GM12878 (cell line): ENCODE measurements around the gene CDR2. TPM values are rescaled to one million over a fixed set of nuclear protein-coding genes. Genes with fewer than 3 reads are reported as not detected.

ENCODE experiments used
- ATAC-seq: fragments of 200-7000 bp; cut with Tn5 transposase; 3 replicates; pipeline ENCODE4 v1.9.1; 2020; ENCODE audit warnings: mild to moderate bottlenecking, moderate library complexity
- BruUV-seq: library from RNA; stranded (reverse); fragments of 400-500 nt; replicated peaks from 2 replicates; lab custom pipeline; 2021; lab: Mats Ljungman, UMichigan
- CTCF ChIA-PET: fragments of 300-600 bp; sonication (Branson Sonifier 250); formaldehyde crosslinking; extraction: SDS; loops from one replicate; lab custom pipeline; 2021; ENCODE audit warnings: inconsistent platforms; lab: Yijun Ruan, JAX
- POLR2A ChIA-PET: fragments of 350-600 bp; formaldehyde crosslinking; extraction: SDS; loops from one replicate; lab custom pipeline; 2021; ENCODE audit warnings: inconsistent platforms; lab: Charles Lee
- RAD21 ChIA-PET: fragments of 300-600 bp; sonication (Branson Sonifier 250); formaldehyde crosslinking; loops from one replicate; lab custom pipeline; 2023; ENCODE audit warnings: antibody characterized with exemption; ENCODE audit not compliant: unreplicated experiment; lab: Charles Lee
- SMC1A ChIA-PET: fragments of 300-600 bp; sonication (Branson Sonifier 250); formaldehyde crosslinking; loops from one replicate; lab custom pipeline; 2023; ENCODE audit not compliant: unreplicated experiment, uncharacterized antibody; lab: Charles Lee
- DNase-seq: peaks from one replicate; pipeline ENCODE4 v3.0.0-alpha.2; 2011; ENCODE audit warnings: low read depth, low spot score
- FAIRE-seq: peaks from 3 replicates; lab custom pipeline; 2011; peaks lifted over from hg19 to GRCh38; lab: Jason Lieb, UNC
- H2AFZ ChIP-seq: 2 replicates; pipeline ENCODE4 v1.6.0; 2011; ENCODE audit warnings: low read depth, low read length, control low read depth; ENCODE audit not compliant: control insufficient read depth
- H3K27ac ChIP-seq: 2 replicates; pipeline ENCODE4 v1.5.1; 2011; ENCODE audit warnings: control low read depth; ENCODE audit not compliant: control insufficient read depth, insufficient read depth
- H3K27me3 ChIP-seq, 2 experiments: replicated peaks in 1 of 2; 2 replicates each; pipeline versions ENCODE4 v1.6.0 to v1.6.1; 2011; ENCODE audit warnings: low read length in 1 of 2; ENCODE audit not compliant: control insufficient read depth in 2 of 2, insufficient read depth in 2 of 2
- H3K36me3 ChIP-seq, 2 experiments: 2 replicates each; pipeline ENCODE4 v1.5.1; 2011; ENCODE audit warnings: low read length in 1 of 2; ENCODE audit not compliant: control insufficient read depth in 2 of 2, insufficient read depth in 2 of 2
- H3K4me1 ChIP-seq: 2 replicates; pipeline ENCODE4 v1.6.1; 2011; ENCODE audit warnings: mild to moderate bottlenecking, low read length, moderate library complexity, mixed read lengths; ENCODE audit not compliant: control insufficient read depth, insufficient read depth
- H3K4me2 ChIP-seq: 2 replicates; pipeline ENCODE4 v1.6.0; 2011; ENCODE audit warnings: control low read depth; ENCODE audit not compliant: control insufficient read depth, insufficient read depth
- H3K4me3 ChIP-seq: fragments of 200-600 bp; sonication (generic); 2 replicates; pipeline ENCODE4 v1.5.1; 2016
- H3K79me2 ChIP-seq: 2 replicates; pipeline ENCODE4 v1.6.0; 2011; ENCODE audit warnings: low read length; ENCODE audit not compliant: control insufficient read depth, insufficient read depth
- H3K9ac ChIP-seq: 2 replicates; pipeline ENCODE4 v1.8.0; 2011; ENCODE audit warnings: low read length, control low read depth, mixed read lengths; ENCODE audit not compliant: control insufficient read depth, insufficient read depth
- H3K9me3 ChIP-seq: replicated peaks from 3 replicates; pipeline ENCODE4 v1.5.1; 2011; ENCODE audit warnings: mild to moderate bottlenecking, low read length; ENCODE audit not compliant: control insufficient read depth, insufficient read depth
- H4K20me1 ChIP-seq: 2 replicates; pipeline ENCODE4 v1.6.0; 2011; ENCODE audit not compliant: control insufficient read depth, insufficient read depth
- TCF3 ChIP-seq: IDR thresholded peaks from 2 replicates; pipeline ENCODE4 v1.6.1; 2012; ENCODE audit warnings: low read depth, mild to moderate bottlenecking, low read length, borderline replicate concordance; ENCODE audit not compliant: insufficient read depth
- ZBTB33 ChIP-seq: fragments of 450-650 bp; IDR thresholded peaks from 2 replicates; pipeline ENCODE4 v1.6.1; 2017; ENCODE audit warnings: mild to moderate bottlenecking
- ZBTB40 ChIP-seq: fragments of 450-650 bp; IDR thresholded peaks from 2 replicates; pipeline ENCODE4 v1.6.1; 2016; ENCODE audit warnings: mild to moderate bottlenecking, moderate library complexity, borderline replicate concordance
- WGBS: methylation state at CpG from one replicate; pipeline ENCODE4 v1.1.6; 2016; ENCODE audit warnings: low lambda C conversion rate; ENCODE audit not compliant: insufficient replicate concordance, insufficient coverage; ENCODE audit errors: missing lambda C conversion rate; 5-methylcytosine and 5-hydroxymethylcytosine counted together
- in situ Hi-C: fragments of 300-500 bp; cut with MboI; formaldehyde crosslinking; loops from 9 replicates; pipeline ENCODE4 v1.14.3; 2018; ENCODE audit warnings: mixed read lengths
- intact Hi-C: fragments of 100-400 bp; cut with micrococcal nuclease; formaldehyde crosslinking; loops from one replicate; pipeline ENCODE4 v1.14.2; 2022; ENCODE audit not compliant: unreplicated experiment
- polyA plus RNA-seq, 11 experiments: library from polyadenylated mRNA; depleted of rRNA in 4 of 11; unstranded in 6 of 11; stranded (reverse) in 5 of 11; fragments of >200 nt; fragmentation: Nextera tagmentation in 4 of 11; fragmentation: Illumina TruSeq in 1 of 11; extraction: Ambion mirVana in 4 of 11; extraction: Trizol in 1 of 11; gene quantifications; 1 replicate in 1 of 11; 2 replicates in 10 of 11; pipeline versions ENCODE4 v1.2.1 to v1.2.3, GENCODE V29; 2011 to 2016; ENCODE audit warnings: inconsistent platforms in 2 of 11, missing spikeins in 2 of 11, low read depth in 1 of 11
- total RNA-seq, 4 experiments: library from RNA; depleted of rRNA in 3 of 4; stranded (reverse); fragments of >200 nt in 3 of 4; fragmentation: Illumina TruSeq in 1 of 4; extraction: Trizol in 1 of 4; gene quantifications; 2 replicates each; pipeline versions ENCODE4 v1.2.1 to v1.2.3, GENCODE V29; 2013 to 2021

The CDR2 gene
- total and polyA plus RNA-seq, 10 of the 15 experiments (the other 5 are each of a cell fraction or from before 2014, with no cell fraction given): 4.8 to 24.3 (median 19.2) TPM

GRCh38 chr16:22329199-22329695 lies 45.2 kb downstream of the CDR2 start:
- Histone ChIP-seq H3K9me3 (no peaks in the 10 kb centered on the region), H3K4me1 (no peaks in the 10 kb centered on the region), H3K36me3 (peaks cover 17 to 29% of the 10 kb centered on the region in 2 experiments; a peak in 3 of 4 replicates), H2AFZ (no peak overlapping the region), H3K79me2 (no peaks in the 10 kb centered on the region), H3K27me3 (no peaks in the 10 kb centered on the region), H3K4me2 (no peak overlapping the region), H3K9ac (no peak overlapping the region), H4K20me1 (no peaks in the 10 kb centered on the region), H3K27ac (no peak overlapping the region), H3K4me3 (no peak overlapping the region)
- intact Hi-C loops: no loop called here
- no peak for TF ChIP-seq TCF3
- no peak for TF ChIP-seq ZBTB40
- TF ChIP-seq ZBTB33: no peak
- POLR2A ChIA-PET: no interaction called here
- FAIRE-seq: no peak
- SMC1A ChIA-PET: interaction anchor here (2.1 kb wide), 1 partner anchor 24 kb away, joined by 7 read pairs; no protein-coding TSS in a partner anchor
- no peak for DNase-seq
- no peak for ATAC-seq
- in situ Hi-C loops: loop anchor here (10.0 kb wide), 4 partner anchors 346 to 1174 kb away; partner anchors contain the start of genes DNAH3 and LDAF1
- CTCF ChIA-PET: interaction anchor here (1.6 to 2.8 kb wide), 2 partner anchors 10 to 24 kb away, joined by 5 to 11 read pairs; no protein-coding TSS in a partner anchor
- RAD21 ChIA-PET: no interaction called here
- BruUV-seq: TSS peak; percentile 22
- 93% methylated on average over 9 of the region's 9 CpGs for WGBS
